Type B pancreatic cell (in vitro differentiated cells): Measurements from ENCODE around the gene NGEF. TPM values are rescaled to one million over a fixed set of nuclear protein-coding genes. Genes with fewer than 3 reads are reported as not detected.

ENCODE experiments used
- DNase-seq: peaks from one replicate; pipeline ENCODE4 v3.0.0; 2021; ENCODE audit warnings: mixed read lengths; ENCODE audit not compliant: unreplicated experiment; ENCODE audit errors: extremely low spot score
- H3K27ac Mint-ChIP-seq: 2 replicates; pipeline ENCODE4 v1.8.0; 2021; ENCODE audit warnings: mild to moderate bottlenecking, mixed read lengths
- H3K27me3 Mint-ChIP-seq: 2 replicates; pipeline ENCODE4 v1.8.0; 2021; ENCODE audit warnings: mixed read lengths
- H3K36me3 Mint-ChIP-seq: 2 replicates; pipeline ENCODE4 v1.8.0; 2021; ENCODE audit warnings: mixed read lengths
- H3K4me1 Mint-ChIP-seq: one replicate; pipeline ENCODE4 v1.8.0; 2021; ENCODE audit warnings: mixed read lengths; ENCODE audit not compliant: unreplicated experiment
- H3K4me3 Mint-ChIP-seq: 2 replicates; pipeline ENCODE4 v1.8.0; 2021; ENCODE audit warnings: mild to moderate bottlenecking, mixed read lengths
- H3K9me3 Mint-ChIP-seq: 2 replicates; pipeline ENCODE4 v1.8.0; 2021; ENCODE audit warnings: mixed read lengths
- total RNA-seq: library from RNA; stranded (reverse); gene quantifications from 2 replicates; pipeline ENCODE4 v1.2.1, GENCODE V29; 2021; ENCODE audit warnings: low replicate concordance
- TF ChIP-seq, protein P1 (sequence below): fragments of 200-600 bp; sonication (generic); conservative IDR thresholded peaks from 2 replicates; pipeline ENCODE4 v1.5.0; 2021; ENCODE audit warnings: antibody characterized with exemption, mild to moderate bottlenecking

NGEF gene
- total RNA-seq, 1 donor from 2014 or later, result 20.7 TPM

DNA sequence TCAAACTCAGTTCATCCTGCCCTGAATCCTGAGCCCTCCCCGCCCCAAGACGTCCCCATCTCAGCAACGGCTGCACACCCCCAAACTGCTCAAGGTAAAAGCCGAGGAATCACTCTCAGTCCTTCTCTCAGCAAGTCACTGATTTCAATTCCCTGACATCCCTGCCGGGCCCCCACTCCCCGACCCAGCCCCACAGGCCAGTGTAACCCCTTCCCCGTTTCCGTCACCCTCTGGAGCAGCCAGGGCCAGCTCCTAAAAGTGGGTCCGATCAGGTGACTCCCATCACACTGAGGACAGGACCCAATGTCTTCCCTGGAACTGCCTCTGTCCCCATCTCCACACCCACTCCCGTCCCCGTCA, 122.5 kb downstream of the NGEF start:
- TF ChIP-seq, protein P1, sequence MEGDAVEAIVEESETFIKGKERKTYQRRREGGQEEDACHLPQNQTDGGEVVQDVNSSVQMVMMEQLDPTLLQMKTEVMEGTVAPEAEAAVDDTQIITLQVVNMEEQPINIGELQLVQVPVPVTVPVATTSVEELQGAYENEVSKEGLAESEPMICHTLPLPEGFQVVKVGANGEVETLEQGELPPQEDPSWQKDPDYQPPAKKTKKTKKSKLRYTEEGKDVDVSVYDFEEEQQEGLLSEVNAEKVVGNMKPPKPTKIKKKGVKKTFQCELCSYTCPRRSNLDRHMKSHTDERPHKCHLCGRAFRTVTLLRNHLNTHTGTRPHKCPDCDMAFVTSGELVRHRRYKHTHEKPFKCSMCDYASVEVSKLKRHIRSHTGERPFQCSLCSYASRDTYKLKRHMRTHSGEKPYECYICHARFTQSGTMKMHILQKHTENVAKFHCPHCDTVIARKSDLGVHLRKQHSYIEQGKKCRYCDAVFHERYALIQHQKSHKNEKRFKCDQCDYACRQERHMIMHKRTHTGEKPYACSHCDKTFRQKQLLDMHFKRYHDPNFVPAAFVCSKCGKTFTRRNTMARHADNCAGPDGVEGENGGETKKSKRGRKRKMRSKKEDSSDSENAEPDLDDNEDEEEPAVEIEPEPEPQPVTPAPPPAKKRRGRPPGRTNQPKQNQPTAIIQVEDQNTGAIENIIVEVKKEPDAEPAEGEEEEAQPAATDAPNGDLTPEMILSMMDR, result no peak
- Mint-ChIP-seq H3K4me1 (peaks cover 17% of the 10 kb centered on the region), H3K36me3 (no peaks in the 10 kb centered on the region), H3K27ac (no peak overlapping the region), H3K27me3 (no peaks in the 10 kb centered on the region), H3K9me3 (no peaks in the 10 kb centered on the region), H3K4me3 (peak overlapping the region; percentile 57)
- DNase-seq, result peak; percentile 53

- H3K4me1 Mint-ChIP-seq, result peaks cover 17% of the 10 kb centered on the region
- H3K27ac Mint-ChIP-seq, result no peak overlapping the region
Measured at GRCh38 chr2:232889876-232890401, 123.1 kb downstream of the NGEF start.

GRCh38 chr2:232888839-232889529, 124.1 kb downstream of the NGEF start:
- no peaks in the 10 kb centered on the region for H3K9me3 Mint-ChIP-seq
- H3K36me3 Mint-ChIP-seq, result no peaks in the 10 kb centered on the region
- DNase-seq, result peak; percentile 58
- TF ChIP-seq, protein P1, result no peak
- H3K4me3 Mint-ChIP-seq, result no peak overlapping the region
- peaks cover 17% of the 10 kb centered on the region for H3K4me1 Mint-ChIP-seq
- no peaks in the 10 kb centered on the region for H3K27me3 Mint-ChIP-seq
- no peak overlapping the region for H3K27ac Mint-ChIP-seq

More at GRCh38 chr2:232889876-232890401, 123.1 kb downstream of the NGEF start:
- H3K27me3 Mint-ChIP-seq, result no peaks in the 10 kb centered on the region
- TF ChIP-seq, protein P1, result no peak
- DNase-seq, result peak; percentile 51
- H3K9me3 Mint-ChIP-seq, result no peaks in the 10 kb centered on the region
- H3K4me3 Mint-ChIP-seq, result no peak overlapping the region
- H3K36me3 Mint-ChIP-seq, result no peaks in the 10 kb centered on the region

DNA sequence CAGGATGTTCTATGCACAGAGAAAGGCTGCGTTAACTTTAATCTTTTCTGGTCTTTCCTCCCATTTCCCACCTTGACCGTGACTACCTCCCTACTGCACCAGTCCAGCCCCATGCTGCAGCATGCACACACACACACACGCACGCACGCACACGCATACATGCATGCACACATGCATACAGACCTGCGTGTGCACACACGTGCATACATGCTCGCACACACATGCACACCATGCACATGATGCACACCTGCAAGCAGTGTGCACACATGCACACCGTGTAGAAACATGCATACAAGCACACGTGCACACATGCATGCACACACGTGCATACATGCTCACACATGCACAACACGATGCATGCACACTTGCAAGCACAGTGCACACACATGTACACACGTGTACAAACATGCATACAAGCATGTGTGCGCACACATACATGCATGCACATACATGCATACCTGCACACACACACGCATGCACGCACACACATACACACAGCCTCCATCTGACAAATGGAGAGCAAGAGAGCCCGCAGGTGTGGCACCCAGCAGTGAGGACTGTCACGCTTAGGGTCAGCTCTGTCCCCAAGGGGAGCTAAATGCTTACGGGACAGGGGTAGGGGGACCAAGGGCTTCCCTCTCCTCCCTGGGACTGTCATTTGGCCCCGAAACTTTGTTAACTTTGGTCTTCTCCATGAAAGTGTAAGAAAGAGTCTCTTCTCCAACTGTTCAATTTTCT, 124.8 kb downstream of the NGEF start:
- Mint-ChIP-seq H3K9me3 (no peaks in the 10 kb centered on the region), H3K4me1 (peaks cover 17% of the 10 kb centered on the region), H3K36me3 (no peaks in the 10 kb centered on the region), H3K27me3 (no peaks in the 10 kb centered on the region), H3K4me3 (no peak overlapping the region), H3K27ac (no peak overlapping the region)
- TF ChIP-seq, protein P1, result no peak
- no peak for DNase-seq

GRCh38 chr2:232887171-232887850, 125.7 kb downstream of the NGEF start:
- Mint-ChIP-seq H3K27ac (no peak overlapping the region), H3K36me3 (no peaks in the 10 kb centered on the region), H3K27me3 (no peaks in the 10 kb centered on the region), H3K4me3 (no peak overlapping the region), H3K9me3 (no peaks in the 10 kb centered on the region), H3K4me1 (peaks cover 17% of the 10 kb centered on the region)
- DNase-seq, result peak; percentile 65
- TF ChIP-seq, protein P1, result no peak
